8988T (cell line): Measurements from ENCODE around the gene KRT71.

Experiments
- DNase-seq: peaks from one replicate; pipeline ENCODE4 v3.0.0; 2011

The KRT71 gene

DNA sequence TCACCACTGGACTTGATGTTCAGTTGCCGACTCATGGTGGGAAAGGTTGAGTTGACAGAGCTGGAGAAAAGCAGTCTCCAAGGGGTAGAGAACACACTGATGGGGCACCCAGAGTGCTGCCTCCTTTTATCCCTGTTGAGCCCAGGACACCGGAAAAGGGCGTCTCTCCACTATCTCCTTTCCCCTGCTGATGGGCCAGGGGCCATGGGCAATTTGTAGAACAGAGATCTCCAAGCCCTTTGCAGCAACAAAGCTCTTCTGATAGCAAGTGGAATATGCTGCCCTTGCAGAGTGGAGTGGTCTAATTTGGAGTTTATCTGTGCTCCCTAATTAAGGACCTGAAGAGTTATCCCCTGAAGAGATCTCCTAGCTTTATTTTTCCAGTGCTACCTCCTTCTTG lies 20.8 kb upstream of the KRT71 start, which contains the start of gene KRT74:
KRT74 (minus strand) TSS at position 101 of the 400 bp plus-strand sequence; CDS start at position 35, 66 bp downstream.
- no peak for DNase-seq

DNA sequence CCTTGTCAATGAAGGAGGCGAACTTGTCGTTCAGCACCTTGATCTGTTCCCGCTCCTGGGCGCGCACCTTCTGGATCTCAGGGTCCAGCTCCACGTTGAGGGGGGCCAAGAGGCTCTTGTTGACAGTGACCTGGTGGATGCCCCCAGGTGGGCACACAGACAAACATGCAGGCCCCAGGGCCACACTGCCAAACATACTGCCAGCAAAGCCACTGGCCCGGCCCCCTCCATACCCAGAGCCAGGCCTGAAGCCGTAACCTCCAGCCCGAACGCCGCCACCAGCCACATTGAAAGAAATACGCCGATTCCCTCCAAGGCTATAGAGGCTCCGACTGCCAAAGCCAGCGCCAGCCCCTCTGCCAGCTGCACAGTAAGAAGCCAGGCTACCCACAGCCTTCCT lies 20.4 kb upstream of the KRT71 start:
- no peak for DNase-seq

DNA sequence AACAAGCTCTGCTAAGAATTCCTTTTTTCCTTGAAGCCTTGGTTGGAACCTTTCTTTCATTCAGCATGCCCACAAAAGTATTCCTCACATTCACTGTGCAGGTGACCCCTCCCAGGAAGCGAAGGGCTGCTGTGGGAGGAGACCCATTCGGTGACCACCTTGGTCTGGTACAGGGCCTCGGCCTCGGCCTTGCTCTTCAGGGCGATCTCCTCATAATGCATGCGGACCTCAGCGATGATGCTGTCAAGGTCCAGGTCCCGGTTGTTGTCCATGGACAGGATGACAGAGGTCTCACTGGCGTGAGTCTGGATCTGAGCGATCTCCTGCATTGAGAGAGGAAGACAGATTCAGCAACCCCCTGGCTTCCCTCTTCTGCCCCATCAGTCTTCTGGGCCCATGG lies 17.6 kb upstream of the KRT71 start:
- DNase-seq = no peak

DNA sequence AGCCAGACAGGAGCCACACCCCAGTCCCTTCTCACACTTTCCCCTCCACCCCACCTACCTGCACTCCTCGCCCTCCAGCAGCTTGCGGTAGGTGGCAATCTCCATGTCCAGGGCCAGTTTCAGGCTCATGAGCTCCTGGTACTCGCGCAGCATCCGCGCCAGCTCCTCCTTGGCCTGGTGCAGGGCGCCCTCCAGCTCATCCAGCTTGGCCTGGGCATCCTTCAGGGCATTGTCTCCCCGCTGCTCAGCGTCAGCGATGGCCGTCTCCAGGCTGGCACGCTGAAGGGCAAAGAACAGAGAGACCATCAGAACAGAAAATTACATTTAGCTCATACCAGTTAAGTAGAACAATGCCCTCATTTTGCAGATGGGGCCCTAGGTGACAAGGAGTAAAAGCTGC lies 15.2 kb upstream of the KRT71 start:
- no peak for DNase-seq

DNA sequence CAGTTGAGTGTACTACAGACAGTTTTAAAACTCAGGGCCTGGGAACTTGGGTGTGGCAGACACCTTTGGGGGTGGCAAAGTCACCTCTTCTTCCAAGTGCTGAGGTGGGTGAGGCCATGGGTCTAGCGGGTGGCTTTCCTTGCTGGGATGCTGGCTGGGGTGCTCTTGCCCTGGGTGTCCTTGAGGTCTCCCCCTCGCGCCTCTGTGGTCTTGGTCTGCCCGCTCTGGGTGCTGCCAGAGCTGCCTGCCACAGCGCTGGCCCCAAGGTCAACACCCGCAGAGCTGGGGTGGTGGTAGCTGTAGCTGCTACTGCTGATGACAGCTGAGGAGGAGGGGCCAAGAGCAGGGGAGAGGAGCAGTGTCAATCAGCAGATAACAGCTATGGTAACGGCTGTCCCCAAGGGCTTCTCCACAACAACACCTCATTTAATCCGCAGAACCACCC lies 13.9 kb upstream of the KRT71 start:
- no peak for DNase-seq

DNA sequence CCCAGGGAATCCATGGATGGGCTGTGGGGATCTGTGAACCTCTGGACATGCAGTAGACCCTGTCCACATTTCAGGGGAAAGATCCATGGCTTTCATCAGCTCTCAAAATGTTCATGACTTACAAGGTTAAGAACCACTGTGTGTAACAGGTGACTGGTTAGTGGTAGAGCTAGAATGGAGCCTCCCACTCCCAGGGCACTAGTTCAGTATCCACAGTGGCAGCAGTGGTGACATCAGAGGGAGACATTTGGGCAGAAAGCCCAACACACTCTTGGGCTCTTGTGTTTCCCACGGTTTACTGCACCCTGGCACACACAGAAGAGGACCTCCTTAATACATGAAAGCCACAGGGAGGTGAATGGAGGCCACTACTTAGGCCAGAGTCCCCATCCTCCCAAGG lies 11.6 kb upstream of the KRT71 start:
- no peak for DNase-seq

DNA sequence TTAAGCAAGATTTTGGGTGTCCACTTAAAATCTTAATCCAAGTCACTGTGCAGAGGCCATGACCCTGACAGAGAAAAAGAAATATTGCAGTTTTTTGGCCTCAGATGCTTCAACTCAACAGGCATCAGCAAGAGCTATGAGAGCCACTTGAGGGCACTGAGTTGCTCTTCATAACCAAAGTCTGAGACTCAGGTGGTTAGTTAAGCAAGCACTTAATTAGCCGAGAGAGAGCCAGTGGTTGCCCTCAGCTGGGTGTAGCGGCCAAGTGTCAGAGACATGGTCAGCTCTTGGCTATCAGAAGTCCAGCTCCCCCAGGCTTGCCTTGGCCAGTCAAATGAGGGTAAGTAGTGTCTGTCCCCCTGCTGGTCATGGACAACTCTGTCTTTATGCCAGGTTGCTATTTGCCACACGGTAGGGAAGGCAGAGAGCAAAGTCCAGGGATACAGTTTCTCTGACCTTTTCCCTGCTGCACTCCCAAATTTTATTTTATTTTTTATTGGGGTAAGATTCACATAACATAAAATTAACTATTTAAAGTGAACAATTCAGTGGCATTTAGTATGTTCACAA lies 9.0 kb upstream of the KRT71 start:
- DNase-seq = peak; percentile 44

DNA sequence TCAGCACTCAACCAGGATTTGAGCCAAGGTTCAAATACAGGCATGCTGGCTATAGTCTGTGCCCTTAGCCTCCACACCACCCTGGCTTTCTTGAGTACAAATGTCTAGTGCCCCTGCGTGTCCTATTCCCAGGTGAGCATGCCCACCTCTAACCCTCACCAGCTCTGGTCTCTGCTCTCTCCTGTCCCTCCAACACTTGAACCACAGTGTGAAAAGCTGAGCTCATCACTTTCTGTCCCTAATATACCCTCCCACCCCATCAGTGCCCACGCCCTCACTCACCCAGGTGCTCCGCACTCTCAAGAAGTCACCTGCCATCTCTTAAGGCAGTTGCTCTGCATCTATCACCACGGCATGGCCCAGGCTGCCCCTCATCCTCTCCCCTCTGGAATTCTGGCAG lies 7.0 kb upstream of the KRT71 start:
- DNase-seq = no peak

DNA sequence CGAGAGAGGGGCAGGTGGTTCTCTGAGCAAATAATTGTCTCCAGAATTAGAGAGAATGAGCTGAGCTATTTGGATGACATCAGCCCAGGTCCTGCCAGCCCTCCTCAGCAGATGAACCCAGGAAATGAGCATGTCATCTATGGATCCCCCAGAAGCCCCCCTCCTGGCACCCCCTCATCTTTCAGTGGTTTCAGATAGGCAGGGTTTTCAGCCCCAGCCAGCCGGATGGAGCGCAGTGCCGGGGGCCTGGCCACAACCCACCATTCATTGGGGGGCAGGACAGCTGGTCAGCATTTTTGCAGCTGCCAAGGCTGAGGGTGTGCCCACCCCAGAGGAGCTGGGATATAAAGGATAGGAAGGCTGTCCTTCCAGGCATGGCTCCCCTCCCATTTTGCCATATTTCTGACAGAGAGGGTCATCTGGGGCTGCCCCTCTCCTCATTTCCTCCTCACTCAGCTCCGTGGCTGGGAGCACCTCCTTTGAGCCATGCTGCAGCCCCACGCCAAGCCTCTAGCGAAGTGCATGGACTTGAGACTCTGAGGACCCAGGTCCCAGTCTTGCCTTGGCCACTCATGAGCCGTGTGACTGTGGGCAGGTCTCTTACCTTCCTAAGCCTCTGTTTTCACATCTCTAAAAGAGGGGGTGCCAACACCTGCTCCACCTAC lies 6.0 kb upstream of the KRT71 start:
- no peak for DNase-seq

DNA sequence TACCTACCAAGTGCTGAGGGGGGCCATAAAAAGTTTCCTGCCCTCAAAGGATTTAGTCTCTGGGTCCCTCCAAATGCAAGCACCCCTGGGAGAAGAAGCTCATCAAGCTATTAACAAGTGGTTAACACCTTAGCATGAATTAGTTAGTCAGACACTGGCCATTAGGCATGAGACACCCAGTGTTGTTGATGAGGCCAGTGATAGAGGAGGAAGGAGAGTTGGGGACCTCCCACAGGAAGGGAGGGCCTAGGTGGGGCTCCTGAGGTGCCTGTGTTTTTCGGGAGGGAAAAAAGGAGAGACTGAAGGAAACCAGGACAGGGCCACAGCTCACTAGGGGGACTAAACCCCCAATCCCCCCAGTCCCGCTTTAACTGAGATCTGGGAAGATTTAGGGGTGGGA lies 4.5 kb upstream of the KRT71 start:
- DNase-seq = no peak

DNA sequence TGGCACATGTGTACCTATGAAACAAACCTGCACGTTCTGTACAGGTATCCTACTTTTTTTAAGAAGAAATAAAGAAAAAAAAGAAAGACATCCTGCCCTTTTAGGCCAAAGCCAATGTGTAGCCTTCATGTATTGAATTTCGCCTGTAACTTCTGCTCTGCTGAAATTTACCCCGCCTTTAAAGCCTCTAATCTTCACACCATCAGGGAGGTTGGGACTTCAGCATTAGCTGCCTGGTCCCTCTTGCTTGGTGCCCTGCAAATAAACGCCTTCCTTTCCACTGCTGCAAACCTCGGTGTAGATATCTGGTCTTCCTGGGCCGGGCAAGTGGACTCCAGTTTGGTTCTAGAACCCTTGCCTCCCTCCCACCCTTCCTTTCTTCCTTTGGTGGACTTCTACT lies 2.6 kb upstream of the KRT71 start:
- no peak for DNase-seq

DNA sequence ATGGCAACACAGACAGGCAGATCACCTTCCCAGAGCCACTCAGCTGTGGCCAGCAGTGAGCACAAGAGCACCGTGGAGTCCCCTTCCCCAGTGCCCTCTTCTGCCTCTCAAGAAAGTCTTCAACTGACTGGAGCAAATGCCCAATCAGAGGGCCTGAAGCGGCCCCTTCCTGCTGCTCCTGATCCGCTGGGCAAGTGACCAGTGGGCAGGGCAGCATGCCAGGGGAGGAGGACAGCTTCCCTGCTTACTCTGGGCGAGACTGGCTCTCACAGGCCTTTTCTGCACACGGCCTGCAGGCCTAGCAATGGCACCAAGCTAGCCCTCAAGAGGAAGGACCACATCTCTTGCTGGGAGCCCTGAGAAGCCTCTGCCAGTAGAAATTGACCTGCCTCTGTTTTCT lies 890 bp downstream of the KRT71 start:
- DNase-seq = no peak

DNA sequence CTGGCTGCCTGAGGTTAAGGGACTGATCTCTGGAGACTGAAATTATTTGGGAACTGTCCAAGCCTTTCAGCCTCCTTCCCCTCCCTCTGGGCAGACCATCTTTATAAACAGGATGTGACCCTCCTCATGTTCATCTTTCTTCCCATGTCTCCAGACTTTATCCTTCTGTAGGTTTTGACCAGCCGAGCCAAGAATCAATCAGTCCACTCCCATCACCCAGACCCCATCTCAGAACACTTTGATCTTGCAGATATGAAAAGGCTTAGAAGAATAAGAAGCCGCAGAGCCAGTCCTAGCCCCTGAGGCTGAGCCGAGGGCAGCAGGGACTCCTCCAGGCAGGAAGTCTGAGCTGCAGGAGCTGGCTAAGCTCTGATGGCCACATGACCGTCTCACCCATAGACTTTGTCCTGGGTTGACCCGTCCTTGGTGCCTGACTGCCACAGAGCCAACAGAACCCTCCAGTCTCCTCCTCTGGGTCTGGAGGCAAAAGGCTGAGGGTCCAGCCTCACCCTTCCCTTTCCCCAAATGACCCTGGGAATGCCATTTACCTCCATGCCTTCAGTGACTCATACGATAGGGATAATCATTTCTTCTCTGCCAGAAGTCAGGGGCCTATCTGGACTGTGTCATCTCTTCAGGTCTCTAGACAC lies 1.6 kb downstream of the KRT71 start:
- DNase-seq = no peak

DNA sequence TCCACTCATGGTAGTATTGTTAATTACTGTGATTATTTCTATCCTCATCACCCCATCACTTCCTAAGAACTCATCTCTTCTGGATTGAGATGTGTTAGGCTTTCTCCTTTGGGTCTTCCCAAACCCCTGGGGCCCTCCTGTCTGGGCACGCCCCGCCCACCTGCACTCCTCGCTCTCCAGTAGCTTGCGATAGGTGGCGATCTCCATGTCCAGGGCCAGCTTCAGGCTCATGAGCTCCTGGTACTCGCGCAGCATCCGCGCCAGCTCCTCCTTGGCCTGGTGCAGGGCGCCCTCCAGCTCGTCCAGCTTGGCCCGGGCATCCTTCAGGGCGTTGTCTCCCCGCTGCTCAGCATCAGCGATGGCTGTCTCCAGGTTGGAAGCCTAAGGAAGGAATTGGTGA lies 6.8 kb downstream of the KRT71 start:
- DNase-seq = no peak

DNA sequence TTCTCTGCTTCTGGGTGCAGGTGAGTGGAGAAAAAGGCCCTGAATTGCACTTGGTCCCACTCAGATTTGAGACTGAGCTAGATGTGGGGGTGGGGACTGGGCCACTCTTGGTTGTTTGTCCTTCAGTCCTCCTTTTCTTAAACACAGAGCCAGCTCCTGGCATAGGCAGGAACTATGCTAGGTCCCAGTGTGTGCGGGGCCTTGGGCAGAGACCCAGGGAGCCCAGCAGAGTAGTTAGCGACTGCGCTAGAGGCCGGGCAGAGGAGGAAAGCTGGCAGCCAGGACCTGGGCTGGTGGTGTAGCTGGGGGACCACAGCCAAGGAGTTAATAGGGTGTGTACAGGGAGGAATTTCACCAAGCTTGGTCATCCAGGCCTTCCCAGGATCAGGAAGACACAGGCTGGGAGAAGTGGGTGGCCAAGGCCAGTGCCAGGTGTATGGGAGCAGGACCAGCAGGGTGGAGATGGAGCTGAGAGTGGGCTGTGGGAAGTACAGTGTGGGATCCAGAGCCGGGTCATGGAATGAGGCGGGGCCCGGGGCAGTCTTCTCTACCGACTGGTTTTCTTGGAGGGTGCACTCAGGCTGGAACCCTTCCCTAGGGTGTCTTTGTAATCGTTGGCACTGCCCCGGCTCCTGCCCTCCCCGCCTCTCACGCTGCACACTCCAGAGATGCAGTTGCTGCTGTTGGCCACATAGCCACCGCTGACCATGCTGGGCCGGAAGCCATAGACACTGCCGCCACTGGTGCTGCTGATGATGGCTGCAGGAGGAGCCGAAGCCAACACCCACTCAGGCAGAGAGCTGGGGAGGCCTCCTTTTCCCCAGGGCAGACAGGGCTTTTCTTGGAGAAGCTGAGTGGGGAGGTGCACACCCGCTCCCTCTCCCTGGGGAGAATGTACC lies 8.7 kb downstream of the KRT71 start:
- DNase-seq = no peak

DNA sequence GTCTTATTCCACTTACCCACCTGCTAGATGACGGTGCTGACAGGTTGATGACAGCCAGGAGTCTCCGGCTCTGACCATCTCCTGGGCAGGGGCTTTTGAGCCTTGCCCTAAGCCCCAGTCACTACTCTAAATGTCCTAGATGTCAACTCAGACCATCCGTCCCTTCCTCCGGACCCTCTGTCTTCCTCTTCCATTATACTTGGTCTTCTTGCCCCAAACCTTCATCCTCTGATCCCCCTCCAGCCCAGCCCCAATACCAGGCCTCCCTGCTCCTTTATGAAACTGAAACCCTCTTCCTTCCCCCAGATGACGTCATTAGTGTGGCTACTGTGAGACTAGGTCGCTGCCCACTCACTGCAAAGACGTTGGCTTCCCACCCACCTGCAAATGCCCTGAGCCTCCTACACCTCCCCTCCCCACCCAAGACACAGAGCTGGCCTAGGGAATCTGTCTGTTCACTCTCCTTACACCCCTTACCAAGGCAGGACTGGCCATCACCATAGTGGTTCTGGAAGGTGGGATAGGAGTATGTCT lies 10.1 kb downstream of the KRT71 start:
- DNase-seq = no peak

DNA sequence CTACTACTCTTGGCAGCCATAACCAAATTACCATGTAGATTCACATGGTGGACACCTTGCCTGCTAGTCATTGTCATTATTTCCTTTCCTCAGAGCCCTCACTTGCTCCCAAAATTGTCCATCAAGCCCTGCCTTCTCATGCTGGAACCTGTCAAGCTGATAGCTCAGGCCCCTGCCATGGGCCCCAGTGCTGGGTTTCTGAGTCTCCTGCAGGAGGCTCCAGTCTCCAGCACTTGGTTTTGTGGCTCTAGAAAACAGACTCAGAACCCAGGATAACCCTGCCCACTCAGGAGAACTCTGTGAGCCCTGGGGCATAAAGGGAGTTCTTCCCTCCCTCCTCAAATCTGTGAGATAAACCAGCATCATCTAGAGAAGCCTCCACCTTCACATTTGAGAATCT lies 10.8 kb downstream of the KRT71 start:
- no peak for DNase-seq

DNA sequence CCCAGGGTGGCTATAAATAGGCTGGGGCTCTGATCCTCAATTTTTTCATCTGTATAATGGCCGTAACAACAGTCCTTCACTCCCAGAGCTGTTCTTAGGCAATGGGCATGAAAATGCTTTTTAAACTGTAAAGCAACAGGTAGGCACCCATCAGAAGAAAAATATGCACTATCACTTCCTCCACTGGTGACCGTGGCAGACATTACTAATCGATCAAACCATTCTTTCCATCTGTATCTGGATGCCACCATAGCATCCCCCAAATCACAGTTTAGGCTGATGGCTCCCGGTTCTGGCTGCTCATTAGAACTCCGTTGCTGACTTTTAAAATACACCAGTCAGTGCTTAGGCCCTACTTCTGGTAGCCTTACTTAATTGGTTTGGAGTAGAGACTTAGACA lies 11.2 kb downstream of the KRT71 start:
- no peak for DNase-seq

DNA sequence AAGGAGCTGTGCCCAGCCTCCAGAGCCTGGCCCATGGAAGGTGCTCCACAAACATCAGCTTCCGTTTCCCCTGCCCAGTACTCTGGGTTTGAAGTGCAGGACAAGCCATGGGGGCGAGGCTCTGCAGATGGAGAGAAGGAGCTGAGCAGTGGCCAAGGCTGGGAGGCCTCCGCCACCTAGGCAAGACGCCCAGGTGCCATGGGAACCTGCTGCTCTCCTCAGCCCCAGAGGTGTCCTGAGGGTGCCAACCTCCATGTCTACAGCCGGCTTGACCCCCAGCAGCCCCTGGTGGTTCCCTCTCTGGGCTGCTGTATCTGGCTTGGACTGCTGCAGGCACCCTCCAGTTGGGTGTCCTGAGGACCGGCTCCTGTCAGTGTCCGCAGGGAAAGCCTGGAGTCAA lies 12.4 kb downstream of the KRT71 start:
- no peak for DNase-seq

DNA sequence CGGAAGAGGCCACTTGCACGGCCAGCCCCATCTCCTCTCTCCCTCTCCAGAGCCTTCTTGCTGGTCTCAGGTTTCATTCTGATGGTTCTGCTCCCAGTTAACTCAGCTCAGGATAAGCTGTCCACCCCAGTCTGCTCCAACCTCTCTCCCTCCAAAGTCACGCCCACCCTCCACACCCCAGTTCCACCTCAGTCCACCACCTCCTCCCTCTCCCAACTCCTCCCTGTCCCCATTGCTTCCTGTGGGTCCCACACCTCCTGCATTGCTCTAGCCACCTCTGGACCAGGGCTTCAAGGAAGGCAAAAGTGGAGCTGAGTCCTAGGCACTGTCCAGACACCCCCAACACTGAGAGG lies 13.1 kb downstream of the KRT71 start:
- DNase-seq = no peak

DNA sequence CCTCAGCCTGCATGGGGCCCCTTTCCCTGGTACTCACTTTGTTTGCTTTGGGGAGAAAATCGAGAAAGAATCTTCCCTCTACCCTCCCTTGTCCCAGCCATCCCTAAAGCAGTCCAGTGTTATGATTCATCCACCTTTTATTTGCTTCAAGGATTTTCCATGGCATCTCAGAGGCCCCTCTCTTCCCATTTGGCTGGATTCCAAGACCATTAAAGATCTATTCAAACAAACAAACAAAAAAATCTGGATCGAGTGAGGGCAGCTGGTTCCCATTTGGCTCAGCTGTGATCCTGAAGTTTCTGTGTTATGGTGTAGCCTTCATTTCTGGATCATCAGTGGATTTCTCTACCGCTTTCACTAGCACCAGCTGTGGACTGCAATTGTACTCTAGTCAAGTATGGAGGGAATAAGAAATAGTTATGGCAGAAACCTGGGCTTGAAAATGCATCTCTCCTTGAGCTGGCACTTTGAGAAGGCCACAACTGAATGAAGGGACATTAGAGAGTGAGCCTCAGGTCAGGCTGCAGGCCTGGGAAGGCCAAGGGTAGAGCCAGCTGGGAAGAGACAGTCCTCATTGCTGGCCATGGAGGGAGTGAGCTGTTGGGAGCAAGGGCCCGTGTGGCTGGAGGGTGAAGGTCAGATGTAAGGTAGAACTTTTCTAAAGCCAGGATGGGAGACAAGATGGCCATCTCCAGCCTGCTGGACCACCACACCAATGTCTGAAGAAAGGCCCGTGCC lies 13.7 kb downstream of the KRT71 start:
- DNase-seq = no peak

DNA sequence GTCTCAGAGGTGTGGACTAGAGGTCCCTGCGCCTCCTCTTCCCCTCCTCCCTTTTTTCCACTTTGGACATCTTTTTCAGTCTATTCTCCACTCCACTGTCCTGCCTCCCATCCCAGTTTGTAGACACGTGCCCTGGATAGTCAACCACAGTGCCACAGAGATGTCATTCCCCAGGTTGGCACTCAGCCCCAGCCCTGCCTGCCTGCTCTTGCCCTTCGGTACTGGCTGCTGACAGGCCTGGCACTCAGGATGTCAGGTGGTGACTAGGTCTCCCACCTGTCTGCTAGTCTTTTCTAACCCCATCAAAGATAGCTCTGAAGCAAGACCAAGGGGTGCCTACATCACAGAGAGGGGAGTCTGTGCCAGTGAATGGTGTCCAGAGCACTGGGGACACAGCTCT lies 15.8 kb downstream of the KRT71 start:
- no peak for DNase-seq

DNA sequence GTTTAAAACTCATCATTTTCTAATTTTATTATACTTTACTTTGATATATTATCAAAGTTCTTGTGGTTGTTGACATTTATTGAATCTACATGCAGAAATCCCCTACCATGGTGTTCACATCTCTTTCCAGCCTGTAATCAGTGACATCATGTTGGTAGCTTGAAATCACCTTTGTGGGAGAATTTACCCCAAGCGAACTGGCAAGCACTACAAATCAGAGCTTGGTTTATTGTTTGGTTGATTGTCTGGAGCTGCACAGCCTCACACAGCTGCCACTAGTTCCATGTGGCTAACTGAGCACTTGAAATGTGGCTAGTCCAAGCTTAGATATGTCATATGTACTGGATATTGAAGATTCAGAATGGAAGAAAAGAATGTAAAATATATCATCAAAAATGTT lies 17.4 kb downstream of the KRT71 start:
- DNase-seq = no peak
